KMS-11 (cell line): ENCODE results near the gene SMPDL3A.

Experiments used
- H2AFZ ChIP-seq: fragments of 200-600 bp; sonication (generic); 2 replicates; pipeline ENCODE4 v1.6.1; 2016; ENCODE audit warnings: antibody characterized with exemption, mixed run types, low read depth
- H3K27ac ChIP-seq: fragments of 200-600 bp; sonication (generic); 2 replicates; pipeline ENCODE4 v1.6.1; 2016; ENCODE audit warnings: mild to moderate bottlenecking, mixed run types
- H3K27me3 ChIP-seq: fragments of 200-600 bp; sonication (generic); 2 replicates; pipeline ENCODE4 v1.6.1; 2017; ENCODE audit warnings: mild to moderate bottlenecking, low read depth, mixed run types, moderate library complexity; ENCODE audit not compliant: insufficient read depth
- H3K36me3 ChIP-seq: fragments of 200-600 bp; sonication (generic); 2 replicates; pipeline ENCODE4 v1.6.1; 2017; ENCODE audit warnings: mild to moderate bottlenecking, mixed run types; ENCODE audit not compliant: insufficient read depth
- H3K4me1 ChIP-seq: fragments of 200-600 bp; sonication (generic); 2 replicates; pipeline ENCODE4 v1.6.1; 2016; ENCODE audit warnings: mild to moderate bottlenecking, low read depth, mixed run types; ENCODE audit not compliant: poor library complexity, severe bottlenecking
- H3K4me2 ChIP-seq: fragments of 200-600 bp; sonication (generic); 2 replicates; pipeline ENCODE4 v1.7.0; 2016; ENCODE audit warnings: mild to moderate bottlenecking, mixed run types
- H3K4me3 ChIP-seq: fragments of 200-600 bp; sonication (generic); IDR thresholded peaks from 2 replicates; pipeline ENCODE4 v1.6.1; 2017; ENCODE audit warnings: low read depth, low read length, mixed read lengths; ENCODE audit not compliant: insufficient read depth
- H3K79me2 ChIP-seq: fragments of 200-600 bp; sonication (generic); 2 replicates; pipeline ENCODE4 v1.6.1; 2016; ENCODE audit warnings: low read depth, mixed run types; ENCODE audit not compliant: insufficient read depth
- H3K9ac ChIP-seq: fragments of 200-600 bp; sonication (generic); 2 replicates; pipeline ENCODE4 v1.6.1; 2016; ENCODE audit warnings: mild to moderate bottlenecking, mixed run types
- H4K20me1 ChIP-seq: fragments of 200-600 bp; sonication (generic); 2 replicates; pipeline ENCODE4 v1.6.1; 2016; ENCODE audit warnings: mild to moderate bottlenecking, mixed run types; ENCODE audit not compliant: insufficient read depth
- CTCF ChIP-seq: fragments of 200-600 bp; sonication (generic); conservative IDR thresholded peaks from 2 replicates; pipeline ENCODE4 v1.6.1; 2017; ENCODE audit warnings: low read depth, mild to moderate bottlenecking, antibody characterized with exemption, low read length, moderate library complexity, mixed read lengths

Gene SMPDL3A

GRCh38 chr6:122809691-122810090, 20.6 kb downstream of the SMPDL3A start:
- H3K27ac ChIP-seq = no peak overlapping the region
- no peak for TF ChIP-seq CTCF
- no peak overlapping the region for H3K4me2 ChIP-seq
- no peak overlapping the region for H3K9ac ChIP-seq
- H3K27me3 ChIP-seq = no peaks in the 10 kb centered on the region
- no peak overlapping the region for H3K4me3 ChIP-seq
- no peaks in the 10 kb centered on the region for H3K4me1 ChIP-seq
- no peaks in the 10 kb centered on the region for H3K36me3 ChIP-seq
- no peak overlapping the region for H2AFZ ChIP-seq
- no peaks in the 10 kb centered on the region for H3K79me2 ChIP-seq
- no peaks in the 10 kb centered on the region for H4K20me1 ChIP-seq

DNA sequence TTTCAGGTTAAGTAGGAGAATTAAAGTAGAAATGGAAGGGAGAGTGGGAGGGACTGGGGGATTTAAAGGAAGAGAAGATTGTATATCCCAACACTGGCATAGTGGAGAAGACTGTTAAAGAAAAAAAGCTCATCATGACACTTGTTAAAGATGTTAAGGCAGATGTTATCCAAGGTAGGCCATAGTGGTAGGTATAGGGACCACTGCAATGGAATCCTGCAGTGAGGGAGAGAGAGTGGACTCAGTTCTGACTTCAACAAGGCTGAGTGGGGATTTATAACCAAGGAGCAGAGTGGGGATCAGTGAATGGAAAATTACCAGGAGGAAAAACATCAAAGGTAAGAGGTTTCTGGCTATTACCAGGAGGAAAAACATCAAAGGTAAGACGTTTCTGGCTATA, 21.1 kb downstream of the SMPDL3A start:
- no peak overlapping the region for H2AFZ ChIP-seq
- H3K79me2 ChIP-seq = no peaks in the 10 kb centered on the region
- no peaks in the 10 kb centered on the region for H3K4me1 ChIP-seq
- H3K9ac ChIP-seq = no peak overlapping the region
- no peaks in the 10 kb centered on the region for H4K20me1 ChIP-seq
- H3K27ac ChIP-seq = no peak overlapping the region
- no peaks in the 10 kb centered on the region for H3K36me3 ChIP-seq
- H3K4me3 ChIP-seq = no peak overlapping the region
- TF ChIP-seq CTCF = no peak
- no peaks in the 10 kb centered on the region for H3K27me3 ChIP-seq
- no peak overlapping the region for H3K4me2 ChIP-seq

- Histone ChIP-seq H3K9ac (no peak overlapping the region), H3K4me1 (no peaks in the 10 kb centered on the region), H2AFZ (no peak overlapping the region), H3K4me2 (no peak overlapping the region), H3K27ac (no peak overlapping the region), H3K79me2 (no peaks in the 10 kb centered on the region), H3K36me3 (no peaks in the 10 kb centered on the region), H3K4me3 (no peak overlapping the region), H4K20me1 (no peaks in the 10 kb centered on the region), H3K27me3 (no peaks in the 10 kb centered on the region)
- TF ChIP-seq CTCF = no peak
Measured at GRCh38 chr6:122817358-122817757, 28.3 kb downstream of the SMPDL3A start.

DNA sequence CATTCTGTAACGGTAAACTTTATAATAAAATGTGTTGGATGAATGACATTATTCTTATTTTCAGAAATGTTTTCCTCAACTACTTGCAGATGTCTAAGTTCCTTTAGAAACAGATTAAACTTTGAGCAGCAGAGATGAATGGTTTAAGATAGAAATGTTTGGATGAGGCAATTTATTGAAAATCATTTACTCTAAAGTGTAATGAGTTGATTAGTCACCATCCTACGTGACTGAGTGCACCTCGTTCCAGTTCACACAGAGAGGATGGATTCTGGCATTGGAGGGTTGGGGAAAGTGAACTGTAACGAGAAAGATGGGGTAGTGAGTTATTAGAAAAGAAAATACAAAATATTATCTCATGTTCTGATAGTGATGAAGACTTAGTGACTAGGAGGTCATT, 28.7 kb downstream of the SMPDL3A start:
- TF ChIP-seq CTCF = no peak
- Histone ChIP-seq H3K27me3 (no peaks in the 10 kb centered on the region), H3K79me2 (no peaks in the 10 kb centered on the region), H3K27ac (no peak overlapping the region), H3K36me3 (no peaks in the 10 kb centered on the region), H3K4me1 (no peaks in the 10 kb centered on the region), H4K20me1 (no peaks in the 10 kb centered on the region), H3K4me2 (no peak overlapping the region), H2AFZ (no peak overlapping the region), H3K9ac (no peak overlapping the region), H3K4me3 (no peak overlapping the region)

- Histone ChIP-seq H3K79me2 (no peaks in the 10 kb centered on the region), H3K27me3 (no peaks in the 10 kb centered on the region)
- TF ChIP-seq CTCF = no peak
Measured at GRCh38 chr6:122818866-122819265, 29.8 kb downstream of the SMPDL3A start.

More at GRCh38 chr6:122818866-122819265, 29.8 kb downstream of the SMPDL3A start:
- H4K20me1 ChIP-seq = no peaks in the 10 kb centered on the region
- no peak overlapping the region for H2AFZ ChIP-seq
- H3K27ac ChIP-seq = no peak overlapping the region
- no peak overlapping the region for H3K9ac ChIP-seq
- H3K36me3 ChIP-seq = no peaks in the 10 kb centered on the region
- H3K4me3 ChIP-seq = no peak overlapping the region
- no peak overlapping the region for H3K4me2 ChIP-seq
- no peaks in the 10 kb centered on the region for H3K4me1 ChIP-seq
